Breast epithelium (tissue), 3 donors: ENCODE measurements around the gene SNAI3.

Source experiments
- CTCF ChIP-seq, 3 donors: fragments of 450-650 bp; IDR thresholded peaks; one replicate each; pipeline ENCODE4 v1.5.1; 2016 to 2017; ENCODE audit warnings: antibody characterized with exemption in 3 of 3, mild to moderate bottlenecking in 3 of 3, moderate library complexity in 3 of 3
- POLR2A ChIP-seq: fragments of 450-650 bp; IDR thresholded peaks from one replicate; pipeline ENCODE4 v1.6.1; 2016; ENCODE audit warnings: antibody characterized with exemption, mild to moderate bottlenecking, moderate library complexity
- POLR2AphosphoS5 ChIP-seq, 3 donors: sonication (generic); formaldehyde crosslinking; IDR thresholded peaks; one replicate each; pipeline ENCODE4 v1.6.1; 2017; ENCODE audit warnings: antibody characterized with exemption in 3 of 3

GRCh38 chr16:88677721-88678120 lies 8.6 kb downstream of the SNAI3 start:
- TF ChIP-seq POLR2AphosphoS5 (IDR thresholded peaks at IDR 0.05) (no peak), POLR2A (no peak), CTCF (IDR thresholded peaks at IDR 0.05) (no peak)
